HuH-7.5 (cell line): ENCODE measurements around the gene NIT2.
"Not testable (repeated sequence)": the region's sequence is repeated elsewhere in the genome, so short reads cannot be mapped to it uniquely, and the experiment has no call there.

Experiments used
- DNase-seq: peaks from one replicate; pipeline ENCODE4 v3.0.0; 2011; ENCODE audit warnings: low spot score

NIT2 gene

DNA sequence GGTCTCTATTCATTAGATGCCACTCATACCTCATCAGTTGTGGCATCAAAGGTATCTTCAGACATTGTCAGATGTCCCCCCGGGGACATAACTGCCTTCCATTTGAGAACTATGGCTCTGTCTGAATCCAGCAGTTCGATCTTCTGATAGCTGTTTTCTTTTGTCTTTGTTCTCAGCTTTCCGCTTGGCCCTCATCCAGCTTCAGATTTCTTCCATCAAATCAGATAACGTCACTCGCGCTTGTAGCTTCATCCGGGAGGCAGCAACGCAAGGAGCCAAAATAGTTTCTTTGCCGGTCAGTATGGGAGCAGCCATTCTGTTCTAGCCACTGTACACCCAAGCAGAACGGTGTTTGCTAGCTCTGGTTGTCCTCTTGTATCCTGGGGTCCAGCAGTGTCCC lies 4.4 kb downstream of the NIT2 start:
- no peak for DNase-seq

DNA sequence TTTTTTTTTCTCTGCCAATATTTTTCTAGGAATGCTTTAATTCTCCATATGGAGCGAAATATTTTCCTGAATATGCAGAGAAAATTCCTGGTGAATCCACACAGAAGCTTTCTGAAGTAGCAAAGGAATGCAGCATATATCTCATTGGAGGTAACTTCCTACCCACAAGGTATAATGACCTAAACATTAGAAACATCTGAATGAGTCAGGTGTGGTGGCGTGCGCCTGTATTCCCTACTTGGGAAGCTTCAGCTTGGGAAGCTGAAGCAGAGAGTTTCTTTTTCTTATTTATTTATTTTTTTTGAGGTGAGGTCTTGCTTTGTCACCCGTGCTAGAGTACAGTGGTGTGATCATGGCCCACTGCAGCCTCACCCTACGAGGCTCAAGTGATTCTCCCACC lies 5.2 kb downstream of the NIT2 start:
- DNase-seq, result no peak

DNA sequence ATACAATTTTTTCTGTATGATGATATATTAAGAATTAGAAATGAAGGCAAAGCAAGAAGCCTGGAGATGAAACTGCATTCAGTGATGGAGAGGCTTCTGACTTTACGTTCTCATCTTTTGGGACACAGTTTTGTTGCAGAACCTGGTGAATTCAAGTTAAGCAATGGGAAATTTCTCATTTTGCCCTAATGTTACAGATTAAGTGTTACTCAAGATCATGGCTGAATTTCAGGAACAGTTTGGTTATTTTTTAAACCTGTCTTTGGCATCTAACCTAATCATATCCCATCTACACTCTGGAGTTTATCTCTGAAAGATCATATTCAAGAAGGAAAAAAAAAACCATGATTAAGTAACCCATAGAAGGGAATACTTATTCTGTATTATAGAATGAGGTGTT lies 6.0 kb downstream of the NIT2 start:
- no peak for DNase-seq

DNA sequence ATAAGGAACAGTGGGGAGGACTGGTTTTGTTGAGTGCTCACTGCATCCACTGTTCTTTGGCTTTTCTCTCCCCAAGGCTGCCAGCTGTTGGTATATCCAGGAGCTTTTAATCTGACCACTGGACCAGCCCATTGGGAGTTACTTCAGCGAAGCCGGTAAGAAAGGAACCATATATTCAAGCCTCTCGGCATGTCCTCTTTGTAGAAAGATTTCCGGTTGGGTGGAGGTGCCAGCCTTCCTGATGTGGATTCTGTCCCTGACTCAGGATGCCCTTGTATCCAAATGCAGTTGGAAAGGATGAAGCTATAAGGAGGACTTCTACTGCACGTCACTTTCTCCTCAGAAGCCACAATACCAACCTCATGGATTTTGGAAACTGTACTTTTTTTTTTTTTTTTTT lies 14.2 kb downstream of the NIT2 start:
- no peak for DNase-seq

DNA sequence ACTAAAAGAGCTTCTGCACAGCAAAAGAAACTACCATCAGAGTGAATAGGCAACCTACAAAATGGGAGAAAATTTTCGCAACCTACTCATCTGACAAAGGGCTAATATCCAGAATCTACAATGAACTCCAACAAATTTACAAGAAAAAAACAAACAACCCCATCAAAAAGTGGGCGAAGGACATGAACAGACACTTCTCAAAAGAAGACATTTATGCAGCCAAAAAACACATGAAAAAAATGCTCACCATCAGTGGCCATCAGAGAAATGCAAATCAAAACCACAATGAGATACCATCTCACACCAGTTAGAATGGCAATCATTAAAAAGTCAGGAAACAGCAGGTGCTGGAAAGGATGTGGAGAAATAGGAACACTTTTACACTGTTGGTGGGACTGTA lies 17.2 kb downstream of the NIT2 start:
- not testable (repeated sequence) for DNase-seq

DNA sequence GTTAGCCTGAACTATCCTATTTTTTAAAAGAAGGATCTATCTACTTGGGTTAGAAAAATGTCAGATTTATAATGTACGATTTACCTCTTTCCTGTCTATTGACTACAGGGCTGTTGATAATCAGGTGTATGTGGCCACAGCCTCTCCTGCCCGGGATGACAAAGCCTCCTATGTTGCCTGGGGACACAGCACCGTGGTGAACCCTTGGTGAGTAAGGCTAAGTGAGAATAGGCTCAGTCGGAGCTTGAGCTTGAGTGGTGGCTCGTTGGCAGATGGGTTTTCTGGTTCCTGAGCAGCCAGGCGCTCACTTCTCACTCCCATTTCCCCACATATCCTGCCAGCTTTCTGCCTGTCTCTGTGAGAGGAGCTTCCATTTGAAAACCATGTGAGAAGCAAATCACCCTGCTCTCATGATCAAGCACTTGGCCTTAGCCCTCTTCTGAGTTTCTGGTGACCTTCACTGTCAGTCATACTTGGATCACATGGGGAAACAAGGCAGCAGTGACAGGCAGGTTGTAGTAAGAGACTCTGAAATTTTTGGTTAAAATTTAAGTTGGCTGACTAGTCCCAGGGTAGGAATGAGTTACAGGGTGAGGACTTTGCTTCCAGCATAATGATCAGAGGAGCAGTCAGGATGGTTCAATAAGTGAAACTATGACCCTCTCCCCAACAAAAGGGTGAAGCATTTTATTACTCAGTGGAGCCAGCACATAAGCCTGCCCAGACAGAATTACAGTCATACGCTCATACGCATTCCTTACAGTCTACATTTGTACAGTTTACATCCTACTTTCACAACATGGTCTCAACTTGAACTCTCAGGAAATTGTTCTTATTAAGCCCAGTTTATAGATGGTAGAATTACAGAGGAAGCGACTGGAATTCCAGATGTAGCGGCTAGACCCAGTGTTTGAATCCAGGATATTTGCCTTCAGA lies 18.0 kb downstream of the NIT2 start:
- DNase-seq, result no peak

DNA sequence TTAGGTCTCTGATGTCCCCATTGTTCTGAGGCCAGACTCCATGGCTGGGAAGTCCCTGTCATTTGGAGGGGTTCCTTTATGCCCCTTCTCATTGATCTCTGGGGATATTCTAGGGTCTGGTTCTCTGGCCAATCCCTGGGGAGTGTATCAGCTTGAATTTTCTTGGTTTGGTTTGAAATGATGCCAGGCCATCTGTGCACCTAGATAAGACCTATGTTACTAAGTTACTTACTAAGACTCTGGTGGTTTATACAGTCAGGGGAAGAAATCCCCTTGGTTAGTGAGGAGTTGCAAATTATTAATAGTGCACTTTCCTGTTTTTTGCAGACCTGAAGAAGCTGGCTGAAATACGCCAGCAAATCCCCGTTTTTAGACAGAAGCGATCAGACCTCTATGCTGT lies 20.3 kb downstream of the NIT2 start:
- no peak for DNase-seq

DNA sequence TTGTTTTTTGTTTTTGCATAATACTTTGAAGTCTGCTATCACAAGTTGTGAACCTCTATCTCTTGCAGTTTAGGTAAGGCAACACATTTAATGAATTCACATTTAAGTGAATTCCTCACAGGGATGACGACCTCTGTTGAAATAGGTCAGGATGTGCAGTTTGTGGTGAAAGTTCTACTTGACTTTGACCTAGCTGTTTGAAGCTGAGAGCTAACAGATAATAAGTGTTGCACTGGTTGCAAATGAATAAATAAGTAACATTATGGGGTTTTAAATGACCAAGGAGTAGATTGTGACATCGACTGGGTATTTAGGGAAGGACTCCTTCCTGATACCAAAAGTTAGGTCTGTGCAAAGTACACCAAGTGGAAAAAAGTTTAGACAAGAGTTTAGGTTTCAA lies 23.9 kb downstream of the NIT2 start:
- no peak for DNase-seq

DNA sequence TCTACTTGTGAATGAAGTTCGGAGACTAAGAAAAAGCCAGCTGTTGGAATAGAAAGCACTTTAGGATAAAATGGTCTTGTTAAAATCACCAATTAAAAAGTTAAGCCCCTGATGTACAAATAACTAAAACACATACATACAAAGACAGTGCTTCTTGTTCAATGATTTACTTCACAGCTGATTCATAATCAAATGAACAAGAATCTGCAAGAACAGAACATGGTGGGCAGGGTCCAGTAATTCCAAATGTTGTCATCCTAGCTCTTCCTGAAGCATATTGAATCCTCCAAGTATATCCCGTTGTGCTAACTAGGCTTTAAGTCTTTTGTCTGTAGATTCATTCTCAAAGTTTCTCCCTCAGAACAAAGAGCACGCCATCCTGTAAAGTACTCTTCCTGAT lies 24.5 kb downstream of the NIT2 start:
- no peak for DNase-seq

DNA sequence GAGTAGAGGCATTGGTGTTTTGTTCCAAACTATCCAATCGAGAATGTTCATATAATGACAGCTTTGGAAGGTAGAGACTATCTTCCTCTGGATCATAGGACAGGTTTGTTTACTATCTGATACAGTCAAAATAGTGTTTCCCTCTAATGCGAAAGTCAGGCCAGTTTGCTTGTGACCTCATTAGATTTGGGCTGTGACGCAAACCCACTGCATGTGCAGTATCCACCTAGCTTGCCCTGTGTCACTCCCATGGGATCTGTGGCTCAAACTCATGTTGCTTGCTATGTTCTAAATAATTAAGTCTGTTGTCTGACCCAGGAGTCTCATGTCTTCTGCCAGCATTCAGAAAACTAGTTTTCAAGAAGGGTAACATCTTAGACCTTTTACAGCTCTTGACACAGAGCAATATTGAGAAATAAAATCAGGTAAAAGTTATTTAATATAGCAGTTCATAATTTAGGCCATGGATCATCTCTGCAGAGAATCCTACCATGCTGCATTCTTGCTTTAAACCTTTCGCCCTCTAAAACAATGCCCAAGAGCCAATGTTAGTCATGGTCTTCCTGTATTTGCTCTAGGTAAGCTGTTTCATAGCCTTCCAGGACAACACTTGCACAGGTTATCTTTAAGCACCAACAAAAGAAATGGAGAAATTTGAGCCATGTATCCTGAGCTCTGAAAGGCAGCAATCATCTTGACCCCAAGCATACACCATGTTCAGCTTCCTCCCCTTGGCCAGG lies 26.4 kb downstream of the NIT2 start:
- no peak for DNase-seq

DNA sequence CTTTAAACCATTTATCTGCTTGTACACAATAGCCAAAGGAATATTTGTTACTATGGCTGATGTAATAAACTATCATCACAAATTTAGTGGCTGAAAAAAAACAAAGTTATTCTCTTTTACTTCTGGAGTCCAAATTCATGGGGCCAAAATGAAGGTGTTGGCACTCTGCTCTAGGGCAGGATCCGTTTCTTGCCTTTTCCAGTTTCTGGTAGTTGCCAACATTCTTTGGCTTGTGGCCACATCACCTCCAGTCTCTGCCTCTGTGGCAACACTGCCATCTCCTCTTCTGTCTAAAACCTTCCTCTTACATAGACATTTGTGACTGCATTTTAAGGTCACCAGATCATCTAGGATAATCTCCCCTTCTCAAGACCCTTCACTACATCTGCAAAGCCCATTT lies 27.3 kb downstream of the NIT2 start:
- DNase-seq, result no peak

DNA sequence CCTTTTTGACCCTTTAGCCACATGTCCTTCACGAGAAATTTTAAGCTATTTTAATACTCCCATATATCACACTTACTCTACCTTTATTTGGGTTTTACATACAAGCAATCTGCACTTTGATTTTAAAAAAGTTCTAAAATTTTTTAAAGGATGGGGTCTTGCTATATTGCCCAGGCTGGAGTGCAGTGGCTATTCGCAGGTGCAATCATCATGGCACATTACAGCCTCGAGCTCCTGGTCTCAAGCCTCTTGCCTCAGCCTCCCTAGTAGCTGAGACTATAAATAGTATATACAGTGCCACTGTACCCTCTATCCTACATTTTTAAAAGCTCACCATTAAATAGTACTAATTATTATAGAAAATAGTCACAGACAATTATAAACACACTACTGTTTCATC lies 29.9 kb downstream of the NIT2 start:
- DNase-seq, result no peak

DNA sequence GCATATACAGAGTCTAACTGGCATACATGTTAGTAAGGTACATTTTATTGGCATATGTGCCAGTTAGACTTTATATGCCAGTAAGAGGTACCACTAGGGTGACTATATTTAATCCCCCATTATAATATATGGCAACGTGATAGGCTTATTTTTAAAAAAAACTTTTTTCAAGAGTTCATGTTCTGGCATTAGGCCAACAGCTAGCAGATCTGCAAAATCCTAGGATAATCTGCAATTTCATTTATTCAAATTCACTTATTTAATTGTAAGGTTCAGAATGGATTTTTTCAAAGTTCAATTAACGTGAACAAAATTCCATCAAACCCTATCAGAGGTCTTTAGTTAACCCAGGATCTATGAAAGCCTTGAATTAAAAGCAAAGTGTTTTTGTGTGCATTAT lies 31.9 kb downstream of the NIT2 start:
- DNase-seq, result no peak

DNA sequence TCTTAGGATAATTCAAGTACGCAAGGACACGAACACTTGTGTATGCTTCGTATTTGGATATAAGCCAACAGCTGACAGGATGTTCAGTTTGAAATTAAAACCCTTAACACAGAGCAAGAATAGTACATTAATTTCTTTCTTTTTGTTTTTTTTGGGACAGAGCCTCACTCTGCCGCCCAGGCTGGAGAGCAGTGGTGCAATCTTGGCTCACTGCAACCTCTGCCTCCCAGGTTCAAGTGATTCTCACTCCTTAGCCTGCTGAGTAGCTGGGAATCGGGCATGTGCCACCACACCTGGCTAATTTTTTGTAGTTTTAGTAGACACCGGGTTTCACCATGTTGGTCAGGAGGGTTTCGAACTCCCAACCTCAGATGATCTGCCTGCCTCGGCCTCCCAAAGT lies 33.9 kb downstream of the NIT2 start:
- DNase-seq, result no peak

DNA sequence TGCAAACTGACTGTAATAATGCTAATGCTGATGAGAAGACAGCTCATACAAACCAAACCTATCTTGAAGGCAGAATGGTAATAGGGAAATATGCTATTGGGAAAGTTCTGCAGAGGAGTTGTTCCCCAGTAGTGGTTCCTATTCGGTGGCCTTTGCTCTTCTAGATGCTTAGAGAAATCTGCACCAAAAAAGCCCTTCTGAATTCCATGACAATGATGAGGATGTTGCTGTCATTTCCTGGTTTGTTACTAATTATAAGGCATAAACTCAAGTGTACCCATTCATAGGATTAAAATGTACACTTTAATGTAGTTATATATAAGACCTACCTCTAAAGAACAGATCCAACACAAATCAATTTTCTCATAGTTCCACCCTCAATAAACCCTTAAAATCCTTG lies 36.2 kb downstream of the NIT2 start:
- DNase-seq, result no peak

DNA sequence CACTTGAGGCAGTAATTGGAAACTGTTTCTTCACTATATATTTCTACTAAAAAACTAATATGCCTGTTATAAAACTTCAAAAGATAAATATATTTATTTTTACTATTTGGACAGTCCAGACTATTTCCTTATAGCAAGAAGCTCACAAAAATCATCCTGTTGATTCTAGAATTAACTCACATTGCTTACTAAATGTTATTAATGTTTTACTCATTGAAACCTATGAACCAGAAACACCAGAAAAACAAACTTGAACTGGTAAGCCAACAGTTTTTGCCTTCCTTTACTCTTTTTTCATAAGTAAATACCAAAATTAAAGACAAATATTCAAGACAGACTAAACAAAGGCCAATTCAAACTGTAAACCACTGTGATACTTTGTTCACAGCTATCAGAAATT lies 40.0 kb downstream of the NIT2 start:
- no peak for DNase-seq

DNA sequence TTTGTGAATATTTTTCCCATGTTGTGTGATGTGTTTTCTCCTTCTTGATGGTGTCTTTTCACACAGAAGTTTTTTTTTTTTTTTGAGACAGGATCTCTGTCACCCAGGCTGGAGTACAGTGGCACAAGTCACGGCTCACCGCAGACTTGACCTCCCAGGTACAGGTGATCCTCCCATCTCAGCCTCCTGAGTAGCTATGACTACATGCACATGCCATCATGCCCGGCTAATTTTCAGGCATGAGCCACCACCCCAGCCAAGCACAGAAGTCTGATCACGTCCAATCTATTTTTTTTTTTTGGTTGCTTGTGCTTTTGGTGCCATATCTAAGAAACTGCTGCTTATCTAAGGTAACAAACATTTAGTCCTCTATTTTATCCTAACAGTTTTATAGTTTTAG lies 41.7 kb downstream of the NIT2 start:
- no peak for DNase-seq

DNA sequence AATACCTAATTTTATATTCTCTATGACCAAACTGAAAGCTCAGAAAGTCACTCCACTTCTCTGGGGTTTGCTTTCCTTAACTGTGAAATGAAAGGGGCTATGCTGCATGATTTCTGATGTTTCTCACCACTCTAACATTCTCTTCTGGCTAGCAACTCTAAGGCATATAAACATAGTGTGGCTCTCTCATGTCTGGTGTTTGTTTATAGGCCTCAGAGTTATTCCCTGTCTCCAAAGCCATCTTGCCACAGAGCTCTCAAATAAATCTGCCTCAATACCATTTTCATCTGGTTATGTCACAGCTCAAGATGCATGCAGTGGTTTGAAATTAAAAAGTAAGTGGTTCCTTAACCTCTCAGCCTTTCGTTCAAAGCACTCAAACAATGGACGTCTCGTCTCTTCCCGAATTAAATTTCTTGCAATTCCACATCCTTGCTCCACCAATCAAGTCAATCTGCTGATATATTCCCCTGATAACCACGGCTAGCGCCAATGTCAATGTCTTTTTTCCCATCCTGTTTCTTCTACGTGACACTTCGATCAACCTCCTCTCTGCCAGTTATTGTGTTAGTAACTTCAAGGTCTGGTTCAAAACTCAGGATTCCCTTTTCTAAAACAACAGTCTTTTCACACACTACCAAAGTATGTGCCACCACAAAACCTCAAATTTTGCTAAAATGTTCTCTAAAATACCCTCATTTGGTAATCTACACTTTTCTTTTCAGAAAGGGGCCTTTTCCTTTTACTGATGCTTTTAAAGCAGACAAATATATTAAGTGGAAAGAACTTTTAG lies 50.4 kb downstream of the NIT2 start:
- no peak for DNase-seq

DNA sequence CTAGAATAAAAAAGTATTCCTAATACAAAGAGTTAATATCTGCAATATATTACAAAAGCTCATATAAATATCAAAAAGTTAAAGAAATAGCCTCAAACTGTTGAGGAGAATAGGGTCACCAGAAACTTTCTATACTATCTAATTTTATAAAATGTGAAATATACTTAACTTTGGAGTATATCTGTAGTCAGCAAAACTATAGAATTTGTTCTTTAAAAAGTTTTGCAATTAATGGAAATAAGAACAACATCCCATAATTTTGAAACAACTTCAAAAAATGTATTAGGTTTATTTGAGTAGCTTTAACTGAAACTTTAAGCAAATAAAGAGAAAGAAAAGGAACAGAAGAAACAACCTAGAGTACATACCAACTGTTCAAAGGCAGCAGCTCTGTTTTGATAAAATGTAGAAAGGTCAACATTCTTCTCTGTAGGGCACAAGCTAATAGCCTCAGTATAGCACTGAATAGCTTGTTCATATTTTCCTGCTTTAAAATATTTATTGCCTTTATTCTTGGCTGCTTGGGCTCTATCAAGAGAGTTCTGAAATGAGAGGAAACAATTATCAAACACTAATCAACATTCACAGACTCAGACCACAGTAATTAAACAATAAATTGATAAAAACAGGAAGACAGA lies 52.0 kb downstream of the NIT2 start:
- DNase-seq, result no peak

DNA sequence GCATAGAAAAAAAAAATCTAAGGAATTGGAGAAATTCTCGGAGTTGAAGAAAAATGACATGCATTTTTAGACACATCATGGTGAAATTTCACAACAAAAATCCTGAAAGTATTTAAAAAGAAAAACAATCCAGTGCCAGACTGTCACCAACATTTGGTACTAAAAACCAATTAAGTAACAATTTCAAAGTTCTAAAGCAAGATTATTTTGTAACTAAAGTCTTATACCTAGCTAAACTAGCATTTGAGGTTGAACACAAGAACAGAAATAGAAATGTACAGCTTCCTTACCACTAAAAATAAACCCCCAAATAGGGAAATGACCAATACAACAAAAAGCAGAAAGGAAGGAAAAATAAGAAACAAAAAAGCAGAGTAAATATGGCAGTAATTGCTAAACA lies 54.5 kb downstream of the NIT2 start:
- DNase-seq, result no peak

DNA sequence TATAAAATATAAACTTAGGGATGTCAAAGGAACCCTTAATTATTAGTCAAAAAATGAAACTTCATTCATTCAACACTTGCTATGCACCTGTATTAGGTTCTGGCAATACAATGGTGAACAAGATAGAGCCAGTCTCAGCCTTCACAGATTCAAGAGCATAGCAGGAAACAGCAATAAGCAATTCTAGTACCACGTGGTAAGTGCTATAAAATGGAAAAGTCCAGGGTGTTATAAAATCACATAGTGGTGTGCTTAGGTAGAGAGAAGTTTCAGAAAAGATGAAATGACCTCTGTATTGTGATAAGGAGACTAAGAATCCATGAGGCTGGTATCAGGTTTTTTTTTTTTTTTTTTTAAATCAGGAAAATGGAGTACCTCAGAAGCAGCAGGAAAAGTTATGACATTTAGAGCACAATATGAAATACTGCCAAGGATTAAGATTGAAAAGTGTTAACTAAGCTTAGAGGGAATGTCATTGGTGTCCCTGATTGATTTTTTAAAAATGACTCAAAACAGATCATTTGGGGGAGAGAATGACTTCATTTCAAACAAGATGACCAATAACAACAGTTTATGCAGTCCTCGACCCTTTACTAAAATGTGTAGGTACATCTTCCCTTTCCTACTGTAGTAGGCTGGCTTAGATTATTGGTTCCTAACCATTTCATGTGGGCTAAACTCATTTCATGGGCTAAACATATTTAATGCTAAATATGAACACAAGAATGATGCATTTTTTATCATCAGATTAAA lies 61.3 kb downstream of the NIT2 start:
- DNase-seq, result no peak

DNA sequence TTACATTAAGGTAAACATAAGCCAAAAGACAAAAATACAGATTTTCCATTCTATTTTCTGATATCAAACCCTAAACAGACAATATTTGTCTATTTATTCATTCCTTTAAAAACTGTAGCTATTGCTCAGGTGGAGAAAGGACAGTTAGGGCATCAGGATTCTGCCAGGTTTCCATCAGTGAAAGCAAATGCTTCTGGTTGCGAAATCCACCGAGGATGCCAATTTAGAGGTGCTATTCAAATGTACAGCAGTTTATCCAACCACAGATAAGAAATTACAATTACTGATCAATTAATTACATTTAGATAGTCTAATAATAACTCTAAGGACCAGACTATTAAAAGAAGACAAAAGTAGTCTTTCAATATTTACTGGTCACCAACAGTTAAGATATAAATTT lies 62.4 kb downstream of the NIT2 start:
- no peak for DNase-seq
